OCI-LY3 (cell line): ENCODE results near the gene WEE1.

Experiments used
- CTCF ChIP-seq: fragments of 200-600, 300-600 bp; sonication (generic); IDR thresholded peaks from 2 replicates; pipeline ENCODE4 v1.5.1; 2014; ENCODE audit warnings: antibody characterized with exemption, low read length, low read depth
- EZH2phosphoT487 ChIP-seq: fragments of 200-600 bp; shearing (Covaris generic); IDR thresholded peaks from 2 replicates; pipeline ENCODE4 v1.6.1; 2018; ENCODE audit warnings: antibody characterized with exemption, mixed run types, low read depth

GRCh38 chr11:9568161-9568853 lies 5.2 kb upstream of the WEE1 start:
- TF ChIP-seq CTCF: no peak
- TF ChIP-seq EZH2phosphoT487: no peak
